HepG2 (cell line): ENCODE data around the gene TMEM256. TPM values are rescaled to one million over a fixed set of nuclear protein-coding genes. Genes with fewer than 3 reads are reported as not detected.

Experiments
- AHR ChIP-seq: IDR thresholded peaks from 2 replicates; pipeline ENCODE4 v1.6.1; 2018; ENCODE audit warnings: missing genetic modification reagents, missing compliant biosample characterization
- CTCF ChIP-seq: sonication (generic); formaldehyde crosslinking; IDR thresholded peaks from 2 replicates; pipeline ENCODE4 v1.5.0; 2020; ENCODE audit warnings: mild to moderate bottlenecking, missing genetic modification reagents, moderate library complexity
- MAZ ChIP-seq, 2 experiments: sonication (generic) in 1 of 2; formaldehyde crosslinking in 1 of 2; IDR thresholded peaks; 2 replicates each; pipeline versions ENCODE4 v1.5.0 to v1.6.1; 2012 to 2020; ENCODE audit warnings: low read depth in 2 of 2, mild to moderate bottlenecking in 2 of 2, borderline replicate concordance in 1 of 2, improper control_type of control experiment in 1 of 2, low read length in 1 of 2, missing genetic modification reagents in 1 of 2, moderate library complexity in 1 of 2
- NR2C2 ChIP-seq: sonication (generic); formaldehyde crosslinking; IDR thresholded peaks from 2 replicates; pipeline ENCODE4 v1.4.0; 2020; ENCODE audit warnings: missing genetic modification reagents, mild to moderate bottlenecking, moderate library complexity, borderline replicate concordance
- SNAPC4 ChIP-seq: sonication (generic); formaldehyde crosslinking; IDR thresholded peaks from 2 replicates; pipeline ENCODE4 v1.4.0; 2020; ENCODE audit warnings: mild to moderate bottlenecking, missing genetic modification reagents
- SPEN ChIP-seq: sonication (generic); formaldehyde crosslinking; IDR thresholded peaks from 2 replicates; pipeline ENCODE4 v1.5.1; 2020; ENCODE audit warnings: low read depth, mild to moderate bottlenecking, missing genetic modification reagents
- THAP11 ChIP-seq: IDR thresholded peaks from 2 replicates; pipeline ENCODE4 v1.6.1; 2016; ENCODE audit warnings: missing biosample characterization, missing genetic modification reagents
- TRIM22 ChIP-seq: fragments of 450-650 bp; IDR thresholded peaks from 2 replicates; pipeline ENCODE4 v1.6.1; 2017
- XRCC5 ChIP-seq: fragments of 200-400 bp; formaldehyde crosslinking; optimal IDR thresholded peaks from 2 replicates; pipeline ENCODE3; 2017; ENCODE audit warnings: mild to moderate bottlenecking, low read length
- ZBED4 ChIP-seq: sonication (generic); formaldehyde crosslinking; IDR thresholded peaks from 2 replicates; pipeline ENCODE4 v1.4.0; 2020; ENCODE audit warnings: missing genetic modification reagents, borderline replicate concordance
- ZBTB39 ChIP-seq: sonication (generic); formaldehyde crosslinking; IDR thresholded peaks from 2 replicates; pipeline ENCODE4 v1.5.0; 2020; ENCODE audit warnings: missing genetic modification reagents
- ZNF256 ChIP-seq: sonication (generic); formaldehyde crosslinking; conservative IDR thresholded peaks from 2 replicates; pipeline ENCODE4 v1.4.0; 2020; ENCODE audit warnings: missing genetic modification reagents
- ZNF772 ChIP-seq: sonication (generic); formaldehyde crosslinking; IDR thresholded peaks from 2 replicates; pipeline ENCODE4 v1.5.0; 2020; ENCODE audit warnings: mild to moderate bottlenecking, missing genetic modification reagents
- ZSCAN22 ChIP-seq: sonication (generic); formaldehyde crosslinking; IDR thresholded peaks from 2 replicates; pipeline ENCODE4 v1.4.0; 2020; ENCODE audit warnings: mild to moderate bottlenecking, missing genetic modification reagents
- polyA plus RNA-seq, 8 experiments: library from polyadenylated mRNA; depleted of rRNA in 3 of 8; stranded (reverse) in 7 of 8; unstranded in 1 of 8; fragments of >200 nt; fragmentation: Illumina TruSeq in 4 of 8; extraction: Trizol in 4 of 8; gene quantifications; 2 replicates each; pipeline versions ENCODE4 v1.2.1 to v1.2.3, GENCODE V29; 2011 to 2016; ENCODE audit warnings: low read depth in 4 of 8, missing spikeins in 1 of 8, mixed read lengths in 1 of 8; ENCODE audit not compliant: insufficient read depth in 1 of 8
- total RNA-seq, 5 experiments: library from RNA; depleted of rRNA; stranded (reverse); fragments of >200 nt; fragmentation: Illumina TruSeq; extraction: Trizol; gene quantifications; 2 replicates each; pipeline ENCODE4 v1.2.3, GENCODE V29; 2016; ENCODE audit warnings: low read depth in 1 of 5

TMEM256 gene
- total and polyA plus RNA-seq, 2 of the 13 experiments (the other 11 are each of a cell fraction or from before 2014, with no cell fraction given) = 231 to 252 TPM

- TF ChIP-seq SNAPC4 = no peak
- no peak for TF ChIP-seq ZBTB39 (CRISPR knock-in tag)
- TF ChIP-seq CTCF = peak; percentile 99
- peak; percentile 81 for TF ChIP-seq THAP11 (CRISPR knock-in tag)
- no peak for TF ChIP-seq ZSCAN22 (CRISPR knock-in tag)
- TF ChIP-seq TRIM22 = no peak
- TF ChIP-seq MAZ (IDR thresholded peaks at IDR 0.05; ENCODE audit: borderline replicate concordance, low read depth, low read length) = peak; percentile 49; the same call in 1 of the 2 replicates
- peak; percentile 79 for TF ChIP-seq MAZ (CRISPR knock-in tag; IDR thresholded peaks at IDR 0.05; ENCODE audit: low read depth)
- TF ChIP-seq ZNF256 (CRISPR knock-in tag) = no peak
- TF ChIP-seq ZBED4 (CRISPR knock-in tag) = 0 out of 2 replicates have a peak, but pooled peaks have one; percentile 52
- 0 out of 2 replicates have a peak, but pooled peaks have one; percentile 50 for TF ChIP-seq AHR (CRISPR knock-in tag)
- TF ChIP-seq ZNF772 (CRISPR knock-in tag) = peak; percentile 51; the same call in 1 of the 2 replicates
- TF ChIP-seq SPEN (CRISPR knock-in tag) = no peak
- peak; percentile 88 for TF ChIP-seq XRCC5
- 0 out of 2 replicates have a peak, but pooled peaks have one; percentile 22 for TF ChIP-seq NR2C2
Observed at GRCh38 chr17:7356072-7356549, 47.8 kb downstream of the TMEM256 start (continued).
